Measurements from ENCODE around the gene TSC22D3.
"Not testable (repeated sequence)": the region's sequence is repeated elsewhere in the genome, so short reads cannot be mapped to it uniquely, and the experiment has no call there.

TSC22D3 gene

DNA sequence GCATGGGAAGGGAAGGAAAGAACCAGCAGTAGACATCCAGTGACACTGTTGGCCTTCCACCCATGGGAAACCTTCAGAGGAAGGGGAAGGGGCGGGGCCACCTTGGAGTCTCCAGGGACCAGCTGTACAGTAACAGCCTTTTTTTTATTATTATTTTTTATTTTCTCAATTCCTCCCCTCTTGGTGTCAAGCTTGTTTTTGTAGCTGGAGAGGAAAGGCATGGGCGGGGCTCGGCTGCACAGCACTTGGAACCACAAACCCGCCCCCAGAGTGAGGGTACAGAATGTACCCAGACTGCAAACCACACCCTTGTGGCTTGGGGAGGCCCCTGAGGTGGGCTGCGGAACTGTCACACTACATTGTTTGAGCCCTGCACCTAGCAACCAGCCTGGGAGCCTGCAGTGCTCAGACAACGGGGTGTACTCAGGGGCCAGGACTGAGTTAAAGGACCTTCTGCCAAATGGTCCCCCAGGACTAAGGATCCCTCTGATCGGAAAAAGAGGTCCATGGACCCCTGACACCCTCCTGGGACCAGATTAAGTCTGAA lies 101.6 kb downstream of the TSC22D3 start:
- Histone ChIP-seq H3K9me3 (ENCODE audit: control insufficient read depth, insufficient read depth, low read length) (no peaks in the 10 kb centered on the region), H3K4me1 (ENCODE audit: control insufficient read depth, insufficient read depth, low read length) (peaks cover 23% of the 10 kb centered on the region), H3K4me3 (ENCODE audit: low read depth, low read length) (no peak overlapping the region), H3K36me3 (ENCODE audit: control insufficient read depth, insufficient read depth, low read length) (no peaks in the 10 kb centered on the region), H3K27me3 (ENCODE audit: control insufficient read depth, insufficient read depth, low read length) (peaks cover 15% of the 10 kb centered on the region), H3K9ac (ENCODE audit: low read depth, low read length) (no peak overlapping the region)

GRCh38 chrX:107673431-107673830 lies 102.2 kb downstream of the TSC22D3 start:
- H3K36me3 ChIP-seq (ENCODE audit: control insufficient read depth, insufficient read depth, low read length), result no peaks in the 10 kb centered on the region
- no peaks in the 10 kb centered on the region for H3K9me3 ChIP-seq (ENCODE audit: control insufficient read depth, insufficient read depth, low read length)
- H3K4me1 ChIP-seq (ENCODE audit: control insufficient read depth, insufficient read depth, low read length), result peaks cover 23% of the 10 kb centered on the region
- H3K9ac ChIP-seq (ENCODE audit: low read depth, low read length), result no peak overlapping the region
- H3K27me3 ChIP-seq (ENCODE audit: control insufficient read depth, insufficient read depth, low read length), result peaks cover 10% of the 10 kb centered on the region
- peak overlapping the region; percentile 1 for H3K4me3 ChIP-seq (ENCODE audit: low read depth, low read length)

- no peak overlapping the region for H3K9ac ChIP-seq (ENCODE audit: low read depth, low read length)
- H3K36me3 ChIP-seq (ENCODE audit: control insufficient read depth, insufficient read depth, low read length), result no peaks in the 10 kb centered on the region
- peaks cover 23% of the 10 kb centered on the region for H3K4me1 ChIP-seq (ENCODE audit: control insufficient read depth, insufficient read depth, low read length)
- no peaks in the 10 kb centered on the region for H3K9me3 ChIP-seq (ENCODE audit: control insufficient read depth, insufficient read depth, low read length)
- peaks cover 5% of the 10 kb centered on the region for H3K27me3 ChIP-seq (ENCODE audit: control insufficient read depth, insufficient read depth, low read length)
- peak overlapping the region; percentile 1 for H3K4me3 ChIP-seq (ENCODE audit: low read depth, low read length)
Observed at GRCh38 chrX:107672955-107673378, 102.6 kb downstream of the TSC22D3 start.

GRCh38 chrX:107671256-107671655 lies 104.3 kb downstream of the TSC22D3 start:
- not testable (repeated sequence) for H3K27me3 ChIP-seq (ENCODE audit: control insufficient read depth, insufficient read depth, low read length); H3K36me3 ChIP-seq (ENCODE audit: control insufficient read depth, insufficient read depth, low read length); H3K4me3 ChIP-seq (ENCODE audit: low read depth, low read length); H3K9me3 ChIP-seq (ENCODE audit: control insufficient read depth, insufficient read depth, low read length); H3K9ac ChIP-seq (ENCODE audit: low read depth, low read length)
- peaks cover 20% of the 10 kb centered on the region for H3K4me1 ChIP-seq (ENCODE audit: control insufficient read depth, insufficient read depth, low read length)

DNA sequence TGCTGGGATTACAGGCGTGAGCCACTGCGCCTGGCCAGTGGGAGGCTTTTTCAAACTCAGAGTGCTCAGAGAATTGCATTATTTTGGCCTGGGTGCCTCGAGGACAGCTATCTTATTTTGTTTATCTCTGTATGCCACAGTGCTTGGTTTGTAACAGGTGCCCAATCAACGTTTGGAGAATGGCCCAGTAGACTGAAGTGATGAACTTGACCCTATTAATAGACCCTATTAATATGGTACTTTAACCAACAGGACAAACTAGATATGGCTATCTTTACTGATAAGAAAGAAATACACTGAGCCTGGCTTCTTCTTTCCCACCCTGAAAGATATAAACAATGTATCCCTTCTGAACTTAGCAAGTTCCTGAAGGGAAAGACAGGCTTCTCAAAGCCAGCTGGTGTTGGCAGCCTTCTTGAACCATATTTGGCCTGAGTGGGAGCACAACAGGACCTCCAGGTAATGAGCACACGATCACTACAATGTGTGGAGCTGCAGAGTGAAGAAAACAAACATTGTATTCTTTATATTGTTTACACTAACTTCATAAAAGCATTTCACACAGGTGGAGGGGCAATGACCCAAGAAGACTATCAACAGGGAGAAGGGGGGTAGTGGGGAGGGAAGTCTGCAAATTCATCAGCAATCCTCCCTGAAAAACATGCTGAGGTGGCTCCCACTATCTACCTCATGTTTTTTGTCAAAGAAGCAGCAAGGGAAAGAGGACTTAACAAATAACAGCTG lies 105.5 kb downstream of the TSC22D3 start:
- H3K27me3 ChIP-seq (ENCODE audit: control insufficient read depth, insufficient read depth, low read length), result no peaks in the 10 kb centered on the region
- no peaks in the 10 kb centered on the region for H3K36me3 ChIP-seq (ENCODE audit: control insufficient read depth, insufficient read depth, low read length)
- no peaks in the 10 kb centered on the region for H3K9me3 ChIP-seq (ENCODE audit: control insufficient read depth, insufficient read depth, low read length)
- no peak overlapping the region for H3K9ac ChIP-seq (ENCODE audit: low read depth, low read length)
- H3K4me3 ChIP-seq (ENCODE audit: low read depth, low read length), result no peak overlapping the region
- peaks cover 12% of the 10 kb centered on the region for H3K4me1 ChIP-seq (ENCODE audit: control insufficient read depth, insufficient read depth, low read length)

GRCh38 chrX:107669261-107669660 lies 106.3 kb downstream of the TSC22D3 start:
- H3K27me3 ChIP-seq (ENCODE audit: control insufficient read depth, insufficient read depth, low read length), result no peaks in the 10 kb centered on the region
- H3K4me1 ChIP-seq (ENCODE audit: control insufficient read depth, insufficient read depth, low read length), result peaks cover 8% of the 10 kb centered on the region
- H3K4me3 ChIP-seq (ENCODE audit: low read depth, low read length), result no peak overlapping the region
- no peaks in the 10 kb centered on the region for H3K36me3 ChIP-seq (ENCODE audit: control insufficient read depth, insufficient read depth, low read length)
- H3K9me3 ChIP-seq (ENCODE audit: control insufficient read depth, insufficient read depth, low read length), result no peaks in the 10 kb centered on the region
- H3K9ac ChIP-seq (ENCODE audit: low read depth, low read length), result no peak overlapping the region

GRCh38 chrX:107668710-107669109 lies 106.9 kb downstream of the TSC22D3 start:
- not testable (repeated sequence) for H3K36me3 ChIP-seq (ENCODE audit: control insufficient read depth, insufficient read depth, low read length); H3K4me3 ChIP-seq (ENCODE audit: low read depth, low read length); H3K9me3 ChIP-seq (ENCODE audit: control insufficient read depth, insufficient read depth, low read length); H3K9ac ChIP-seq (ENCODE audit: low read depth, low read length); H3K4me1 ChIP-seq (ENCODE audit: control insufficient read depth, insufficient read depth, low read length); H3K27me3 ChIP-seq (ENCODE audit: control insufficient read depth, insufficient read depth, low read length)

DNA sequence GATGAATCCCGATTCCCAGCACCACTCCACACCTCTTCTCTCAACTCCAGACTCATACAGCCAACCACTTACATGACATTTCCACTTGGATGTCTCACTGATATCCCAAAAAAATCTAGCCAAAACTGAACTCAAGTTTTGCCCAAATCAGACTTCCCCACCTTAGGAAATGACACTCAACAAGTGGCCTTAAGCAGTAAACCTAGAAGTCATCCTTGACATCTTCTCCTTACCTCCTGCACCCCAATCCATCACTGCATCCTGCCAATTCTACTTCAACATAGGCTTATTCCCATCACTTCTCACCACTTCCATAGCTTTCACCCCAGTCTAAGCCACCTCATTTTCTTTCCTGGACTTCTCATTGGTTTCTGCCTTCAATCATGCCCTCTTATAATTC lies 108.2 kb downstream of the TSC22D3 start:
- Histone ChIP-seq H3K4me3 (ENCODE audit: low read depth, low read length) (no peak overlapping the region), H3K9me3 (ENCODE audit: control insufficient read depth, insufficient read depth, low read length) (no peaks in the 10 kb centered on the region), H3K36me3 (ENCODE audit: control insufficient read depth, insufficient read depth, low read length) (no peaks in the 10 kb centered on the region), H3K4me1 (ENCODE audit: control insufficient read depth, insufficient read depth, low read length) (peaks cover 5% of the 10 kb centered on the region), H3K27me3 (ENCODE audit: control insufficient read depth, insufficient read depth, low read length) (no peaks in the 10 kb centered on the region), H3K9ac (ENCODE audit: low read depth, low read length) (no peak overlapping the region)

GRCh38 chrX:107666931-107667330 lies 108.7 kb downstream of the TSC22D3 start:
- Histone ChIP-seq H3K27me3 (ENCODE audit: control insufficient read depth, insufficient read depth, low read length) (no peaks in the 10 kb centered on the region), H3K9me3 (ENCODE audit: control insufficient read depth, insufficient read depth, low read length) (no peaks in the 10 kb centered on the region), H3K36me3 (ENCODE audit: control insufficient read depth, insufficient read depth, low read length) (no peaks in the 10 kb centered on the region), H3K4me3 (ENCODE audit: low read depth, low read length) (no peak overlapping the region), H3K9ac (ENCODE audit: low read depth, low read length) (no peak overlapping the region), H3K4me1 (ENCODE audit: control insufficient read depth, insufficient read depth, low read length) (peaks cover 5% of the 10 kb centered on the region)
